GM19238 (cell line): ENCODE data around the gene ATP2B2.

Experiments
- DNase-seq: peaks from one replicate; pipeline ENCODE4 v3.0.0; 2011; ENCODE audit warnings: low spot score; ENCODE audit not compliant: insufficient read length

The ATP2B2 gene

DNA sequence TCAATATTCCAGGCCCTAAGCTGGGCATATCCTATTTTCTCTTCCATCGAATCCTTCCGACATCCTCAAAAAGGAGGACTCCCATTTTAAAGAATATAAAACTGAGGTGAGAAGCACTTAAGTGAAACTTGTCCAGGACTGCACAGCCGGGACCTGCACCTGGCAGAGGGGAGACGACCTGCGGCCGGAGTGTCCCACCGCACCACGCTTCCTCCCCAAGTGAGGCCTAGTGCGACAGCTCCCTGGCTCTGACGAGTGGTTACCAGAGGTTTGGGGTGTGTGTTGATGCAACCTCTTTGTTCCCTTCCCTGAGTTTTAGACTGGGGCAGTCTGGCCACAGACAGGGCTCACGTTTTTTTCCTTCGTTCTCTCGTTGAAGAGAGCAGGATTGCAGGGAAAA, 24.9 kb upstream of the ATP2B2 start:
- DNase-seq = no peak

- no peak for DNase-seq
Measured at GRCh38 chr3:10529809-10530208, 24.4 kb upstream of the ATP2B2 start.

DNA sequence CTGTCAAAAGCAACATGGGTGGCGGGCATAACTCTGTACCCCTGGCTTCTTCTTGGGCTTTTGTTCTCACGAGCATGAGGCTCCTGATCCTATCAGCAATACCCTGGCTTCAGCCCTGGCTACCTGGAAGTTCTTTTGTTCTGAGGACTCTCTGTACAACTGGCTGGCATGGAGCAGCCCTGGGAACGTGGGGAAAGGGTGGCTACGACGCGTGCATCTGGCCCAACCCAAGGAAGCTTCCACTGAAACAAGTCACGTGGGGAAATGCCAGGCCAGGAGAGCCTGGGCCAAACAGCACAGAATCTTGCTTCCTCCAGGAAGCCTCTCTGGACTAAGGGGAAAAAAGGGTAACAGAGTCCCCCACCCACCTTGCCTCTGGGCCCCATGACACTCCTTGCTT, 22.7 kb upstream of the ATP2B2 start:
- DNase-seq = no peak

- no peak for DNase-seq
Measured at GRCh38 chr3:10527295-10528001, 22.1 kb upstream of the ATP2B2 start.

GRCh38 chr3:10526366-10526765, 21.0 kb upstream of the ATP2B2 start:
- no peak for DNase-seq

DNA sequence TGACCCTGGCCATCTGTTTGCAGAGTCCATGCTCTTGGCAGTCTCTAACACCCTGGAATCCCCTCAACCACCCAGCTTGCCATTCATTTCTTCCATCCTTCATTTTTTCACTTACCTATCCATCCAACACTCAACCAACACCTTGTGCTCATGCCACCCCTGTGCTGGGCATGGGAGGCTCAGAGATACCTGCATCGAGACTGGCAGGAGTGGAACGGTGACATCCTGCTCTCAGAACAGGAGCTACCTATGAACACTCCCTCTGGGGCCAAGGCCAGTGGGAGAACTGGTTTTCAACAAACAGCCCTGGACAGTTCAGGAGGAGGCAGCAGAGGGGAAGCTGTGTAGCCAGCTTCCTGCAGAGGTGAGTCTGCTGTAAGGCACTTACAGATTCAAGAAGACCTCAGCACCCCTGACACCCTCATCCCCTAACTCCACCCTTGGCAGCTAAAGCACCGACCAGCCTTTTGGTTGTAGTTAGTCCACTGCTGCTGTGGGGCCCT, 19.5 kb upstream of the ATP2B2 start:
- DNase-seq = no peak

- DNase-seq = no peak
Measured at GRCh38 chr3:10524270-10524669, 18.9 kb upstream of the ATP2B2 start.

DNA sequence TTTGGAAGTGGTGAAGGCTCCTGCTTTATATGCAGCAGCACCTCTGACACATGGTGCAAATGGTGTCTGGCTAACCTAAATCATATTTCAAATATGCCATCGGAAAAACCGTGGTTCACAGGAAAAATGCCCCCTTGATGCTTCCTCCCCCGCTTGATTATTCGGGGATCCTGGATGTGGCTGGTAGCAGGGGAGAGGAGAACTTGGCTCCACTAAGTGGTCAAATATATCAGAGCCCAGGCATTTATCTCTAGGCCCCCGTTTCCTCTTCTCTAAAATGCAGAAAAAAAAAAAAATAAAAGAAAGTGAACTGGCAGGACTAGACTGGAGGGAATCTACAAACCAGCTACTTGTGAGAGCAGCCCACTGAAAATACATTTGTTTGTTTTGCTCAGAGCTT, 18.2 kb upstream of the ATP2B2 start:
- no peak for DNase-seq

- DNase-seq = no peak
Measured at GRCh38 chr3:10522646-10523303, 17.4 kb upstream of the ATP2B2 start.

DNA sequence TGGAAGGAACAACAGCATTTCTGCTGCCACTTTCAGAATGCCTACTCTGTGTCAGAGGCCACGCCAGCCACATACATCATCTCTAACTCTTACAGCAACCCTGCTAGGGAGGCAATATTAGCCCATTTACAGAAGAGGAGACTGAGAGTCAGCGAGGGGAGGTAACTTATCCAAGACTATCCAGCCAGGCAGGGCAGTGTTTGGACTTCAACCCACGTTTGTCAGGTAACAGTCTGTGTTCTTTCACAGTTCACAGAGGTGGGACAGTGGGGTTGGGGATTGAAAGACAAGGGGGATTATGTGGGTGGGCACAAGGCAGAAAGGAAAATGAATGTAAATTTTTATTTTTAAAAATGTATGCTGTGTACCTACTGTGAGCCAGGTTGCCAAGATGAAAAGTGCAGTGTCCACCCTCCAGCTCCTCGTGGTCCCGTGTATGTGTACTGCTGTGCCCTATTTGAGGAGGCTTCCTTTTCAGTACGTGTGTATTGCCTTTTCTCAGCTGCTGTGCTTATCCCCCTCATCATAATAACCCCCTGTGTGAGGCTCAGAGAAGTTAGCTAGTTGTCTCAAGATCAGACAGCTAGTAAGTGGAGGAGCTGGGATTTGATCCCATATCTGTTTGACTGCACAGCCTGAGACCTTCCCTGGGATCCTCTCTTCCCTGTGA, 16.5 kb upstream of the ATP2B2 start:
- no peak for DNase-seq

- DNase-seq = no peak
Measured at GRCh38 chr3:10520072-10520471, 14.7 kb upstream of the ATP2B2 start.

- no peak for DNase-seq
Measured at GRCh38 chr3:10519236-10519635, 13.8 kb upstream of the ATP2B2 start.

GRCh38 chr3:10518506-10519150, 13.2 kb upstream of the ATP2B2 start:
- DNase-seq = no peak

DNA sequence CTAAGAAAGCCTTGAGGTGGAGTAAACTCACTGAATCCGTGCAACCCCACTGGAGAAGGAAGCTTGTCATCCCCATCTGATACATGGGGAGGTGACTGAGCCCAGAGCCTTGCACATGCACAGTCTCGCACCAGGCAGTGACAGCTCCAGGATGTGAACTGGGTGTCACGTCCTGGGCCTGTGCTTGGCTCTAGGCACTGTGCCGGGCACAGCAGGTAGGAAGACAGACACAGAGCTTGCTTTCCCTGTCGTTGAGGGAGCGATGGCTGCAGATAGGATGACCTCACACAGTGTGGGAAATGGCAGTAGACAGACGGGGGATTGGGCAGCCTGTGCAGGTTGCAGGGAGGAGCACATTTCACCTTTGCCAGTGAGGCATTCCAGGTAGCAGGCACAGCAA, 12.2 kb upstream of the ATP2B2 start:
- DNase-seq = no peak

- no peak for DNase-seq
Measured at GRCh38 chr3:10516544-10517452, 11.4 kb upstream of the ATP2B2 start.

- no peak for DNase-seq
Measured at GRCh38 chr3:10515884-10516495, 10.6 kb upstream of the ATP2B2 start.

DNA sequence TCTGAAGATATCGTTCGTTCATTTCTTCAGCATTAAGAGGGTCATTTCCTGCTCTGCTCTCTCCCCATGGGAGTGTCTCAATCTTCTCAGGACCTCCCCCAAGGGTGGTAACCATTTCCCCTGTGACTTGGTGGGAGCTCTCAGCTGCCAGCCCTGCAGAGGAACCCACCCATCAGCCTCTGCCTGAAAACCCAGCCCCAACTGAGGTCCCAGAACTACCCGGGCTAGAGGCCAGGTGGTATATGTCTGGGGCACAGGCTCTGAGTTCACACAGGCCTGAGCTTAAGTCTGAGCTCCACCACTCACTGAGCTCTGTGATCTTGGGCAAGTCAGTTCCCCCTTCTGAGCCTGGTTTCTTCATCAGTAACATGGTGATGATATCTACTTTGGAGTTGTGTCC, 10.0 kb upstream of the ATP2B2 start:
- DNase-seq = no peak

- DNase-seq = no peak
Measured at GRCh38 chr3:10514407-10515069, 9.2 kb upstream of the ATP2B2 start.

- no peak for DNase-seq
Measured at GRCh38 chr3:10513306-10513705, 7.9 kb upstream of the ATP2B2 start.

- DNase-seq = no peak
Measured at GRCh38 chr3:10512687-10513086, 7.3 kb upstream of the ATP2B2 start.
